LNCAP (cell line): ENCODE results near the gene ZNF69.

Source experiments
- TF ChIP-seq, protein P1 (sequence below): fragments of 450-650 bp; IDR thresholded peaks from 2 replicates; pipeline ENCODE4 v1.5.1; 2017; ENCODE audit warnings: mild to moderate bottlenecking

ZNF69 gene

GRCh38 chr19:11887234-11887610, 360 bp upstream of the ZNF69 start:
- TF ChIP-seq, protein P1, sequence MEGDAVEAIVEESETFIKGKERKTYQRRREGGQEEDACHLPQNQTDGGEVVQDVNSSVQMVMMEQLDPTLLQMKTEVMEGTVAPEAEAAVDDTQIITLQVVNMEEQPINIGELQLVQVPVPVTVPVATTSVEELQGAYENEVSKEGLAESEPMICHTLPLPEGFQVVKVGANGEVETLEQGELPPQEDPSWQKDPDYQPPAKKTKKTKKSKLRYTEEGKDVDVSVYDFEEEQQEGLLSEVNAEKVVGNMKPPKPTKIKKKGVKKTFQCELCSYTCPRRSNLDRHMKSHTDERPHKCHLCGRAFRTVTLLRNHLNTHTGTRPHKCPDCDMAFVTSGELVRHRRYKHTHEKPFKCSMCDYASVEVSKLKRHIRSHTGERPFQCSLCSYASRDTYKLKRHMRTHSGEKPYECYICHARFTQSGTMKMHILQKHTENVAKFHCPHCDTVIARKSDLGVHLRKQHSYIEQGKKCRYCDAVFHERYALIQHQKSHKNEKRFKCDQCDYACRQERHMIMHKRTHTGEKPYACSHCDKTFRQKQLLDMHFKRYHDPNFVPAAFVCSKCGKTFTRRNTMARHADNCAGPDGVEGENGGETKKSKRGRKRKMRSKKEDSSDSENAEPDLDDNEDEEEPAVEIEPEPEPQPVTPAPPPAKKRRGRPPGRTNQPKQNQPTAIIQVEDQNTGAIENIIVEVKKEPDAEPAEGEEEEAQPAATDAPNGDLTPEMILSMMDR: no peak

- TF ChIP-seq, protein P1: no peak
These were observed 3.1 kb downstream of the ZNF69 start for GRCh38 chr19:11890634-11891033.

DNA sequence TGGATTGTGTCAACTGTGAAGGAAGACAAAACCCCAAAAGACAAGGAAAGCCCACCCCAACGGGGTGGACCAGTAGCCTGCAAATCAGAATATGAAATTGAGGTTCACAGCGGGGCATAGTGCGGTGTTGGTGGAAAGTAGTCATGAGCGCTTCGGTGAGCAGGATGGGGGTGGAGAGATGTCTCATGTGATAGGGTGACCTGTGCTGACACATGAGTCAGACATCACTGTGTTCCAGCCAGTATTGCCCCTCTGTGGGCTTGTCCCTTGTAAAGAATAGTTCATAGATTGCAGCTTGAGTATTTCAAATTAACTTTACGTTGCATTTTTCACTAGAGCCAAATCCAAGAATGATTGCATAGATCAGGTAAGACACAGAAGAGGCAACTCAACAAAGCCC, 7.3 kb downstream of the ZNF69 start:
- TF ChIP-seq, protein P1: no peak

DNA sequence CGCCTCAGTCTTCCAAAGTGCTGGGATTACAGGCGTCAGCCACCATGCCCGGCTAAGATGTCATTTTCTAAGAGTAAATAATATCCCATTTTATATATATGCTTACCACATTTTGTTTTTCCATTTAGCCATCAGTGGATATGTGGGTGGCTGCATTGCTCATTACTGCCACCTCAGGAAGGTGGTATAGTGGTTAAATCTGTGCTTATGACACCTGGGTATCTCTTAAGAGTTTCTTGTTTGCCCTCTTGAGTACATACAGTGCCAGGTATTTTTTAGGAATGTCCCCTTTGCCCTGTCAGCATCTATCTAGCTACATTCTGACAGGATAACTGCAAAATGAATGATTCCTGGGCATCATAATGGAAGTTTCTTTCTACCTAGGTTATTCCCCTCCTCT, 14.6 kb downstream of the ZNF69 start:
- TF ChIP-seq, protein P1: no peak

- TF ChIP-seq, protein P1: no peak
These were observed 18.3 kb downstream of the ZNF69 start for GRCh38 chr19:11905928-11906327.

- TF ChIP-seq, protein P1: no peak
These were observed 34.4 kb downstream of the ZNF69 start for GRCh38 chr19:11921852-11922495.

- TF ChIP-seq, protein P1: no peak
These were observed 37.5 kb downstream of the ZNF69 start, which contains the start of gene ZNF700 for GRCh38 chr19:11924886-11925650. TSS of gene ZNF700 (plus strand) at chr19:11925107. CDS start at chr19:11925211, 104 bp downstream.
